GM12865 (cell line): ENCODE measurements around the gene CPLX3.

Experiments used
- DNase-seq: peaks from one replicate; pipeline ENCODE4 v3.0.0; 2010; ENCODE audit warnings: low read depth
- H3K4me3 ChIP-seq: 2 replicates; pipeline ENCODE4 v1.5.1; 2011; ENCODE audit warnings: mild to moderate bottlenecking, low read depth, low read length, control low read depth
- TF ChIP-seq, protein P1 (sequence below): IDR thresholded peaks from 2 replicates; pipeline ENCODE4 v1.5.1; 2011; ENCODE audit warnings: low read length, control low read depth, low read depth, inconsistent platforms; ENCODE audit not compliant: insufficient read depth; ENCODE audit errors: missing control alignments

Gene CPLX3

DNA sequence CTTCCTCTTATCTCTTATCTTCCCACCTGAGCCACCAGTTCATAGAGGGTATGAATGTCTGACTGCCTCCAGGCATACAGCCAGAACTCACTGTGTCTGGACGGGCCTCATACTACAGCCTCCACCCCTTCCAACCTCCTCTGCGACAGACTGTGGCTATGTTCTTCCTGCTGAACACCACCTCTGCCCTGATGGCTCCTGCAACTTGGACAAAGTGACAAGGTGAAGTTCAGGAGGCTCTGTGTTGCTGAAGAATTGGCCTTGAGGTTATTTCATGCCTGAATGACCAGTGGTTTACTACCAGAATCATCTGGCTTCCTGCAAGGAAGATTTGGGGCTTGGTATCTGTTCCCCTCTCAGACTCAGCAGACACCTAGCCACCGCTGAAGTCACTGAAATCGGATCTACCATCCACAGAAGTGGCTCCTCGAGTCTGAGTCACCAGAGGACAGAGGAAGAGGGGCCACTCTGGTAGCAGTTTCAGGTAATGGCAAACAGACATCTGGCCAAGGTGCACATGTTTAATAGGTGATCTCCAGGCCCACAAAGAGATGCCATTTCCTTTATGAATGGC is 30.7 kb downstream of the CPLX3 start:
- no peak overlapping the region for H3K4me3 ChIP-seq
- TF ChIP-seq, protein P1, sequence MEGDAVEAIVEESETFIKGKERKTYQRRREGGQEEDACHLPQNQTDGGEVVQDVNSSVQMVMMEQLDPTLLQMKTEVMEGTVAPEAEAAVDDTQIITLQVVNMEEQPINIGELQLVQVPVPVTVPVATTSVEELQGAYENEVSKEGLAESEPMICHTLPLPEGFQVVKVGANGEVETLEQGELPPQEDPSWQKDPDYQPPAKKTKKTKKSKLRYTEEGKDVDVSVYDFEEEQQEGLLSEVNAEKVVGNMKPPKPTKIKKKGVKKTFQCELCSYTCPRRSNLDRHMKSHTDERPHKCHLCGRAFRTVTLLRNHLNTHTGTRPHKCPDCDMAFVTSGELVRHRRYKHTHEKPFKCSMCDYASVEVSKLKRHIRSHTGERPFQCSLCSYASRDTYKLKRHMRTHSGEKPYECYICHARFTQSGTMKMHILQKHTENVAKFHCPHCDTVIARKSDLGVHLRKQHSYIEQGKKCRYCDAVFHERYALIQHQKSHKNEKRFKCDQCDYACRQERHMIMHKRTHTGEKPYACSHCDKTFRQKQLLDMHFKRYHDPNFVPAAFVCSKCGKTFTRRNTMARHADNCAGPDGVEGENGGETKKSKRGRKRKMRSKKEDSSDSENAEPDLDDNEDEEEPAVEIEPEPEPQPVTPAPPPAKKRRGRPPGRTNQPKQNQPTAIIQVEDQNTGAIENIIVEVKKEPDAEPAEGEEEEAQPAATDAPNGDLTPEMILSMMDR = no peak
- DNase-seq = peak; percentile 91

DNA sequence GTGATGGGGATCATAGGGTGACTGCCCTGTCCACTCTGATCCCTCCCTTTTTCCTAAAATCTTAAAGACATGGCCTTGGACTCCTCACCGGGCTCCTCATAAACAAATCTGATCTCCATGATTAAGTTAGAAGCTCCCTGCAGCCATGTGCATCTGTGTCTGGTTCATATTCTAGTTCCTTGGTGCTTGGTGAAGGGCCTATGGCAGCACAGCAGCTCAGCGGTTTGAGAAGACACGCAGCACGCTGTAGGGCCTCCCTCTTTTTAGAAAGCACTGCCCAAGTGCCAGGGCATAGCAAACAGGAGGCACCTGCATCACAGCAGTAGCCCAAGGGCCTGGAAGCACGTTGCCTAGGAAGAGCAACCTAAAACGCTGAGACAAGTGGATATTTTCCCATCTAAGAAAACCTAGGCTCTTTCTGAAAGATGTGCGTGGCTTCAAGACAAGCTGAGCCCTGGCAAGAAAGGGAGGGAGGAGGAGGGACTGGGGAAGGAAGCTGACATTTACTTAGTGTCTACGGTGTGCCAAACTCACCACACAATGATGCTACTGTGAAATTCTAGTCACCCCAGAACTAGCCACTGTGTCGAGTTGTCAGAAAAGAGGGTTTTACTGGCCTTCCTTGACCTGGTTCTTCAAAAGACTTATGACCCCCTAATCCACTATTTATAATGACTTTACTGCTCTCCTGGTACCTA is 31.4 kb downstream of the CPLX3 start:
- TF ChIP-seq, protein P1 = no peak
- no peak overlapping the region for H3K4me3 ChIP-seq
- DNase-seq = peak; percentile 62

DNA sequence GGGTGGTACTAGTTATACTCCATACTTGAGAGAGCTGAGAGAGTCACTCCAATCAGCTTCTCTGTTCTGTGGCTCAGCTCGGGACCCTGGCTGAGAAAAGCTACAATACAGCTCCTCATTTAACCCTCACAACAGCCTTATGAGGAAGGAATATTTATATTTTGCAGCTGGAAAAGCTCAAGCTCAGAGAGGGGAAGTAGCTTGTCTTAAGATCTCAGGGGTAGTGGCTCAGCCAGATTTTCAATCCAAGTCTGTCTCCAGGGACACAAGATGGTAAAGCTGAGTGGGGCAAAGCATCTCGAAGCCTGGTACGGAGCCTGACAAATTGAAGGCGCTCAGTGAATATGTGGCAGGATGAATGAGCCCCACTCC is 31.9 kb downstream of the CPLX3 start:
- no peak for DNase-seq
- no peak overlapping the region for H3K4me3 ChIP-seq
- TF ChIP-seq, protein P1 = no peak

DNA sequence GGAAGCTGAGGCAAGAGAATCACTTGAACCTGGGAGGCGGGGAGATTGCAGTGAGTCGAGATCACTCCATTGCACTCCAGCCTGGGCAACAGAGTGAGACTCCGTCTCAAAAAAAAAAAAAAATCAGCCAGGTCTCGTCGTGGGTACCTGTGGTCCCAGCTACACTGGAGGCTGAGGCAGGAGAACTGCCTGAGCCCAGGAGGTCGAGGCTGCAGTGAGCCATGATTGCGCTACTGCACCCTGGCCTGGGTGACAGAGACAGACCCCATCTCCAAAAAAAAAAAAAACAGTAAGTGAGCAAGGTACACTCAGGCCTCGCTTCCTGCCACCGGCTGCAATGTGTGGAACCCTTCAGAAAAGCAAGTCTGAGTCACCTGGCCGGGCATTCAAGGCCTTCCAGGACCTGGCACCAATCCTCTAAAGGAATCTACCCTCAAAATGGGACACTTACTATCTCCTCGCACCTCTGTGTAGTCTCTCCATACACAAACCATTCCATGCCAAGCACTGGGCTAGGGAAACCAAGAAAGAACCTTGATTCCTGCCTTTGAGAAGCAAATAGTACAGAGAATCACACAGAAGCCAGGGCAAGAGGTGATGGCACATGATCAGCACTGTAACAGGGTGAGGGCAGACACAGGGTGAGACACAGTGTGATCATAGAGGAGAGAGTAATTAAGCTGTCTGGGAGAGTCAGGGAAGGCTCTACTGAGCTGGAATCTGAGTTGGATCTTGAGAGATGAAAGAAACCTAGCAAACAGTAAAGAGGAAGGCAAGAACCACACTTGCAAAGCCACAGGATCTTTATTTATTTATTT is 37.0 kb downstream of the CPLX3 start:
- DNase-seq = no peak
- TF ChIP-seq, protein P1 = no peak

GRCh38 chr15:74864296-74864695 is 37.9 kb downstream of the CPLX3 start:
- no peak overlapping the region for H3K4me3 ChIP-seq
- TF ChIP-seq, protein P1 = no peak
- no peak for DNase-seq

More for the DNA sequence above, 37.0 kb downstream of the CPLX3 start:
- no peak overlapping the region for H3K4me3 ChIP-seq

DNA sequence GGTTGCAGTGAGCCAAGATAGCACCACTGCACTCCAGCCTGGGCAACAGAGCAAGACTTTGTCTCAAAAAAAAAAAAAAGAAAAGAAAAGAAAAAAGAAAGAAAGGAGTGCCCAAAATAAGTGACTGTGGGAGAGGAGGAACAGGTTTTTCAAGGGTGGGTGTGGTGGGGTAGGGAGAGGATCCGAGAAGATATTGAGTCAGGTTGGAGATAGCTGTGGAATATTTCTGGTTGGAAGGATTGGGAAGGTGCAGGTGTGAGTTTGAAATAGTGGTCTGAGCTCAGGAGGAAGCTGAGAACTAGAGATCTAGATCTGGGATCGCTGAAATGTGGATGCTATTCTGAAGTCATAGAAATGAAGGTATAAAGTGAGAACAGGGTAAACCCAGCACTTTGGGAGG is 38.9 kb downstream of the CPLX3 start:
- no peak for DNase-seq
- no peak overlapping the region for H3K4me3 ChIP-seq
- TF ChIP-seq, protein P1 = no peak
